HG02884 (cell line): ENCODE data around the gene TNFRSF6B.
"Not testable (repeated sequence)": the region's sequence is repeated elsewhere in the genome, so short reads cannot be mapped to it uniquely, and the experiment has no call there.

Source experiments
- ATAC-seq: cut with Tn5 transposase; IDR thresholded peaks from one replicate; pipeline ENCODE4 v1.9.1; 2021; ENCODE audit warnings: mild to moderate bottlenecking, moderate library complexity; ENCODE audit not compliant: unreplicated experiment

TNFRSF6B gene

GRCh38 chr20:63696628-63697356 lies at the start of gene TNFRSF6B:
TSS of gene TNFRSF6B (plus strand) at chr20:63696652. CDS start at chr20:63696768, 116 bp downstream.
- no peak for ATAC-seq

- no peak for ATAC-seq
Measured at GRCh38 chr20:63648190-63648589, 48.3 kb upstream of the TNFRSF6B start.

GRCh38 chr20:63648895-63649589 lies 47.4 kb upstream of the TNFRSF6B start:
- no peak for ATAC-seq

- not testable (repeated sequence) for ATAC-seq
Measured at GRCh38 chr20:63650486-63650885, 46.0 kb upstream of the TNFRSF6B start.

GRCh38 chr20:63651942-63652191 lies 44.6 kb upstream of the TNFRSF6B start:
- ATAC-seq, result no peak

GRCh38 chr20:63652192-63652980 lies 44.1 kb upstream of the TNFRSF6B start:
- no peak for ATAC-seq

GRCh38 chr20:63653041-63653973 lies 43.1 kb upstream of the TNFRSF6B start, which contains the start of gene STMN3:
TSS of gene STMN3 (minus strand) at chr20:63653424. CDS start at chr20:63653345, 79 bp downstream.
- no peak for ATAC-seq

- ATAC-seq, result no peak
Measured at GRCh38 chr20:63653974-63654668, 42.3 kb upstream of the TNFRSF6B start.

- ATAC-seq, result no peak
Measured at GRCh38 chr20:63655249-63655648, 41.2 kb upstream of the TNFRSF6B start.

- no peak for ATAC-seq
Measured at GRCh38 chr20:63656451-63656850, 40.0 kb upstream of the TNFRSF6B start.

- ATAC-seq, result no peak
Measured at GRCh38 chr20:63657260-63657936, 39.1 kb upstream of the TNFRSF6B start.

- ATAC-seq, result peak; percentile 71
Measured at GRCh38 chr20:63657937-63658748, 38.3 kb upstream of the TNFRSF6B start, which contains the start of gene RTEL1. TSS of gene RTEL1 (plus strand) at chr20:63658312. CDS start at chr20:63659403, 1,091 bp downstream.

- ATAC-seq, result no peak
Measured at GRCh38 chr20:63658749-63659187, 37.7 kb upstream of the TNFRSF6B start.

- ATAC-seq, result no peak
Measured at GRCh38 chr20:63659370-63659769, 37.1 kb upstream of the TNFRSF6B start.

- not testable (repeated sequence) for ATAC-seq
Measured at GRCh38 chr20:63660174-63660573, 36.3 kb upstream of the TNFRSF6B start.

GRCh38 chr20:63660622-63661021 lies 35.8 kb upstream of the TNFRSF6B start:
- ATAC-seq, result no peak

GRCh38 chr20:63661108-63661507 lies 35.3 kb upstream of the TNFRSF6B start:
- ATAC-seq, result no peak
